IMR-90 (cell line): ENCODE data around the gene PCYOX1L. TPM values are rescaled to one million over a fixed set of nuclear protein-coding genes. Genes with fewer than 3 reads are reported as not detected.

Source experiments
- ATAC-seq: fragments of 200-7000 bp; cut with Tn5 transposase; 2 replicates; pipeline ENCODE4 v1.9.1; 2020; ENCODE audit warnings: low read depth, mild to moderate bottlenecking, moderate library complexity
- BruUV-seq: library from RNA; stranded (reverse); fragments of 400-500 nt; replicated peaks from 2 replicates; lab custom pipeline; 2021; lab: Mats Ljungman, UMichigan
- CTCF ChIA-PET: fragments of 300-600 bp; formaldehyde crosslinking; extraction: SDS; loops from one replicate; lab custom pipeline; 2021; ENCODE audit warnings: antibody characterized with exemption; lab: Yijun Ruan, JAX
- POLR2A ChIA-PET: fragments of 300-600 bp; sonication (Branson Sonifier 250); formaldehyde crosslinking; loops from one replicate; lab custom pipeline; 2022; ENCODE audit warnings: antibody characterized with exemption; ENCODE audit not compliant: unreplicated experiment; lab: Charles Lee
- DNase-seq: peaks from one replicate; pipeline ENCODE4 v3.0.0; 2013
- H2AFZ ChIP-seq: replicated peaks from 2 replicates; pipeline ENCODE3; 2013; ENCODE audit warnings: low read length, mild to moderate bottlenecking; ENCODE audit not compliant: poor library complexity
- H2AK5ac ChIP-seq: 2 replicates; pipeline ENCODE4 v1.6.1; 2013; ENCODE audit warnings: low read depth, low read length, inconsistent platforms
- H2AK9ac ChIP-seq: replicated peaks from 2 replicates; pipeline ENCODE3; 2013; ENCODE audit warnings: mild to moderate bottlenecking, low read depth, low read length, moderate library complexity; ENCODE audit not compliant: poor library complexity
- H2BK120ac ChIP-seq: 2 replicates; pipeline ENCODE4 v1.6.1; 2013; ENCODE audit warnings: low read depth, low read length, inconsistent platforms
- H2BK15ac ChIP-seq: 3 replicates; pipeline ENCODE4 v1.6.1; 2013; ENCODE audit warnings: low read depth, low read length, inconsistent platforms
- H2BK20ac ChIP-seq: 2 replicates; pipeline ENCODE4 v1.6.1; 2013; ENCODE audit warnings: low read depth, mild to moderate bottlenecking, inconsistent platforms, low read length, moderate library complexity
- H2BK5ac ChIP-seq: 2 replicates; pipeline ENCODE4 v1.6.1; 2013; ENCODE audit warnings: mild to moderate bottlenecking, low read depth, low read length, inconsistent platforms; ENCODE audit not compliant: poor library complexity, severe bottlenecking
- H3K14ac ChIP-seq: replicated peaks from 2 replicates; pipeline ENCODE4 v1.6.1; 2013; ENCODE audit warnings: low read depth, low read length, inconsistent platforms
- H3K18ac ChIP-seq: 2 replicates; pipeline ENCODE4 v1.6.1; 2013; ENCODE audit warnings: low read depth, low read length, control low read depth
- H3K23ac ChIP-seq: 2 replicates; pipeline ENCODE4 v1.6.1; 2013; ENCODE audit warnings: low read depth, low read length, inconsistent platforms
- H3K27ac ChIP-seq: 2 replicates; pipeline ENCODE4 v1.5.1; 2013; ENCODE audit warnings: mild to moderate bottlenecking, control low read depth, low read length; ENCODE audit not compliant: insufficient read depth
- H3K27me3 ChIP-seq: 2 replicates; pipeline ENCODE4 v1.6.1; 2013; ENCODE audit warnings: low read length; ENCODE audit not compliant: control insufficient read depth, insufficient read depth
- H3K36me3 ChIP-seq: 2 replicates; pipeline ENCODE4 v1.6.1; 2013; ENCODE audit warnings: low read length, mixed read lengths; ENCODE audit not compliant: control insufficient read depth, insufficient read depth
- H3K4ac ChIP-seq: 2 replicates; pipeline ENCODE4 v1.6.1; 2013; ENCODE audit warnings: low read depth, low read length, inconsistent platforms
- H3K4me1 ChIP-seq: 2 replicates; pipeline ENCODE4 v1.6.1; 2013; ENCODE audit warnings: low read length, mixed read lengths; ENCODE audit not compliant: control insufficient read depth, insufficient read depth
- H3K4me2 ChIP-seq: 2 replicates; pipeline ENCODE4 v1.6.1; 2013; ENCODE audit warnings: low read depth, mild to moderate bottlenecking, control low read depth, low read length, moderate library complexity
- H3K4me3 ChIP-seq: 2 replicates; pipeline ENCODE4 v1.5.1; 2013; ENCODE audit warnings: low read depth, mild to moderate bottlenecking, control low read depth, low read length, moderate library complexity; ENCODE audit not compliant: insufficient read depth
- H3K56ac ChIP-seq: 2 replicates; pipeline ENCODE4 v1.6.1; 2013; ENCODE audit warnings: low read length, inconsistent platforms; ENCODE audit not compliant: insufficient read depth; ENCODE audit errors: extremely low read depth
- H3K79me1 ChIP-seq, 2 experiments: 2 replicates each; pipeline ENCODE4 v1.6.1; 2013; ENCODE audit warnings: low read length in 2 of 2, inconsistent platforms in 1 of 2, low read depth in 1 of 2
- H3K9ac ChIP-seq: 2 replicates; pipeline ENCODE4 v1.6.1; 2013; ENCODE audit warnings: low read depth, low read length, control low read depth
- H3K9me1 ChIP-seq: 2 replicates; pipeline ENCODE4 v1.6.1; 2013; ENCODE audit warnings: low read length, inconsistent platforms; ENCODE audit not compliant: insufficient read depth
- H3K9me3 ChIP-seq: 2 replicates; pipeline ENCODE4 v1.6.1; 2013; ENCODE audit warnings: low read length; ENCODE audit not compliant: control insufficient read depth, insufficient read depth
- H4K20me1 ChIP-seq: 2 replicates; pipeline ENCODE4 v1.6.1; 2013; ENCODE audit warnings: low read length, inconsistent platforms; ENCODE audit not compliant: insufficient read depth
- H4K5ac ChIP-seq: 2 replicates; pipeline ENCODE4 v1.6.1; 2013; ENCODE audit warnings: mild to moderate bottlenecking, low read depth, low read length, control low read depth
- H4K8ac ChIP-seq, 2 experiments: 2 replicates each; pipeline ENCODE4 v1.6.1; 2013; ENCODE audit warnings: low read depth in 2 of 2, low read length in 2 of 2, control low read depth in 1 of 2, inconsistent platforms in 1 of 2
- H4K91ac ChIP-seq: 2 replicates; pipeline ENCODE4 v1.6.1; 2013; ENCODE audit warnings: low read depth, low read length, inconsistent platforms; ENCODE audit not compliant: insufficient read depth
- CTCF ChIP-seq: conservative IDR thresholded peaks from 2 replicates; pipeline ENCODE4 v1.5.1; 2012; ENCODE audit warnings: mild to moderate bottlenecking, low read depth, low read length, improper control_type of control experiment
- FOS ChIP-seq: fragments of 150-350 bp; IDR thresholded peaks from 2 replicates; pipeline ENCODE4 v1.6.1; 2016; ENCODE audit warnings: low read depth, low read length
- MAFK ChIP-seq: IDR thresholded peaks from 2 replicates; pipeline ENCODE4 v1.6.1; 2012; ENCODE audit warnings: low read depth, low read length, improper control_type of control experiment
- MAZ ChIP-seq: IDR thresholded peaks from 2 replicates; pipeline ENCODE4 v1.6.1; 2012; ENCODE audit warnings: low read depth, mild to moderate bottlenecking, low read length, improper control_type of control experiment, moderate library complexity, borderline replicate concordance
- MXI1 ChIP-seq: IDR thresholded peaks from 2 replicates; pipeline ENCODE4 v1.6.1; 2012; ENCODE audit warnings: low read depth, mild to moderate bottlenecking, low read length, moderate library complexity, borderline replicate concordance
- RAD21 ChIP-seq: IDR thresholded peaks from 2 replicates; pipeline ENCODE4 v1.6.1; 2012; ENCODE audit warnings: low read length, improper control_type of control experiment
- SMC3 ChIP-seq: fragments of 150-350 bp; IDR thresholded peaks from 2 replicates; pipeline ENCODE4 v1.6.1; 2016; ENCODE audit warnings: low read depth, mild to moderate bottlenecking, antibody characterized with exemption, low read length, moderate library complexity
- USF2 ChIP-seq: fragments of 150-350 bp; IDR thresholded peaks from 2 replicates; pipeline ENCODE4 v1.6.1; 2017; ENCODE audit warnings: mild to moderate bottlenecking, antibody characterized with exemption, low read length, low read depth
- WGBS, 2 experiments: methylation state at CpG; one replicate each; pipeline versions ENCODE4 v1.1.5 to v1.1.7; 2013; ENCODE audit warnings: missing lambda C conversion rate in 2 of 2; ENCODE audit not compliant: insufficient read length in 1 of 2; ENCODE audit errors: extremely low coverage in 2 of 2; 5-methylcytosine and 5-hydroxymethylcytosine counted together
- dilution Hi-C: fragments of 300-500 bp; cut with HindIII; formaldehyde crosslinking; loops from one replicate; pipeline ENCODE4 v1.14.3; 2018; ENCODE audit warnings: low sequenced_read_pairs; ENCODE audit not compliant: unreplicated experiment
- in situ Hi-C: fragments of 300-500 bp; cut with MboI; formaldehyde crosslinking; loops from 3 replicates; pipeline ENCODE4 v1.14.3; 2019; ENCODE audit warnings: low sequenced_read_pairs, inconsistent platforms, mixed read lengths
- intact Hi-C: fragments of 100-400 bp; cut with micrococcal nuclease; formaldehyde crosslinking; loops from 2 replicates; pipeline ENCODE4 v1.10.0; 2022
- polyA plus RNA-seq, 3 experiments: library from polyadenylated mRNA; depleted of rRNA; stranded (reverse); fragments of >200 nt; gene quantifications; 2 replicates each; pipeline ENCODE4 v1.2.3, GENCODE V29; 2012; ENCODE audit warnings: low replicate concordance in 1 of 3
- total RNA-seq: library from RNA; depleted of rRNA; stranded (reverse); fragments of >200 nt; gene quantifications from 2 replicates; pipeline ENCODE4 v1.2.3, GENCODE V29; 2012

Gene PCYOX1L
- total and polyA plus RNA-seq, 2 of the 4 experiments (the other 2 are of a cell fraction), result 7.0 to 14.3 TPM

GRCh38 chr5:149375434-149375833, 17.6 kb downstream of the PCYOX1L start:
- Histone ChIP-seq H3K14ac (no peak overlapping the region), H3K9me3 (no peaks in the 10 kb centered on the region), H3K9ac (no peak overlapping the region), H4K5ac (no peak overlapping the region), H2BK5ac (no peak overlapping the region), H3K79me1 (no peaks in the 10 kb centered on the region), H3K27ac (no peak overlapping the region), H3K56ac (no peak overlapping the region), H3K4me1 (no peaks in the 10 kb centered on the region), H3K4me2 (no peak overlapping the region), H3K23ac (no peak overlapping the region), H2BK120ac (no peak overlapping the region), H3K36me3 (no peaks in the 10 kb centered on the region), H2AK9ac (no peak overlapping the region), H4K8ac (no peak overlapping the region), H3K27me3 (no peaks in the 10 kb centered on the region), H3K9me1 (0 out of 2 replicates have a peak, but pooled peaks cover 5% of the 10 kb centered on the region), H4K20me1 (no peaks in the 10 kb centered on the region), H2BK15ac (no peak overlapping the region), H2BK20ac (no peak overlapping the region), H2AFZ (no peak overlapping the region), H3K4me3 (no peak overlapping the region), H2AK5ac (no peak overlapping the region), H4K91ac (no peak overlapping the region), H3K18ac (no peak overlapping the region), H3K4ac (no peak overlapping the region)
- WGBS, 2 experiments, result 93% methylated on average over 5 of the region's 6 CpGs; no CpG with 5 or more reads in 1 of the 2 experiments
- intact Hi-C loops (no loop called here), in situ Hi-C loops (no loop called here), dilution Hi-C loops (no loop called here)
- TF ChIP-seq MAFK, result no peak
- no peak for TF ChIP-seq RAD21
- no peak for TF ChIP-seq MXI1
- TF ChIP-seq USF2, result no peak
- no peak for TF ChIP-seq FOS
- no peak for TF ChIP-seq SMC3
- no peak for TF ChIP-seq MAZ
- TF ChIP-seq CTCF, result no peak
- no peak for DNase-seq
- ChIA-PET POLR2A (interaction anchor here (1.2 kb wide), 1 partner anchor 49 kb away, joined by 3 read pairs; no protein-coding TSS in a partner anchor), CTCF (interaction anchor here (1.8 kb wide), 1 partner anchor 58 kb away, joined by 7 read pairs; no protein-coding TSS in a partner anchor)
- ATAC-seq, result no peak
- no TSS peak for BruUV-seq
